ENCODE data around the gene LSM14A. TPM values are rescaled to one million over a fixed set of nuclear protein-coding genes. Genes with fewer than 3 reads are reported as not detected.
"Not testable (repeated sequence)": the region's sequence is repeated elsewhere in the genome, so short reads cannot be mapped to it uniquely, and the experiment has no call there.

LSM14A gene
- total RNA-seq, 4 donors from 2014 or later = 51.5 to 110 (median 62.9) TPM

- Histone ChIP-seq H3K36me3 (peaks cover 7 to 94% (median 10%) of the 10 kb centered on the region in 3 donors), H3K9me3 (no peaks in the 10 kb centered on the region), H3K4me1 (peaks cover 0 to 11% (median 0%) of the 10 kb centered on the region in 3 donors), H3K27me3 (no peaks in the 10 kb centered on the region), H3K4me3 (no peak overlapping the region), H3K27ac (no peak overlapping the region)
- 94 to 97% methylated on average over 4 of the region's 4 CpGs for WGBS, 2 donors
- intact Hi-C loops (cut with DNase I) = no loop called here
- TF ChIP-seq CTCF (IDR thresholded peaks at IDR 0.05) (no peak), POLR2A (IDR thresholded peaks at IDR 0.05) (no peak)
- DNase-seq = no peak
Observed at GRCh38 chr19:34214040-34214439, 41.7 kb downstream of the LSM14A start.

- Histone ChIP-seq H3K27me3 (no peaks in the 10 kb centered on the region), H3K36me3 (peaks cover 5 to 94% (median 10%) of the 10 kb centered on the region in 3 donors), H3K27ac (no peak overlapping the region), H3K4me3 (no peak overlapping the region), H3K9me3 (no peaks in the 10 kb centered on the region), H3K4me1 (peaks cover 0 to 11% (median 0%) of the 10 kb centered on the region in 3 donors)
- TF ChIP-seq POLR2A (IDR thresholded peaks at IDR 0.05) (no peak), CTCF (IDR thresholded peaks at IDR 0.05) (no peak)
- WGBS, 2 donors = 83 to 90% methylated on average over 3 of the region's 3 CpGs
- DNase-seq = no peak
- intact Hi-C loops (cut with DNase I) = no loop called here
Observed at GRCh38 chr19:34215006-34215665, 42.8 kb downstream of the LSM14A start.

GRCh38 chr19:34215666-34216038 lies 43.3 kb downstream of the LSM14A start:
- intact Hi-C loops (cut with DNase I) = no loop called here
- Histone ChIP-seq H3K9me3 (no peaks in the 10 kb centered on the region), H3K4me1 (peaks cover 0 to 15% (median 0%) of the 10 kb centered on the region in 3 donors), H3K4me3 (no peak overlapping the region), H3K27me3 (no peaks in the 10 kb centered on the region), H3K36me3 (peaks cover 3 to 94% (median 5%) of the 10 kb centered on the region in 3 donors), H3K27ac (no peak overlapping the region)
- DNase-seq = no peak
- no peak for TF ChIP-seq POLR2A (IDR thresholded peaks at IDR 0.05)
- TF ChIP-seq CTCF (IDR thresholded peaks at IDR 0.05) = no peak
- 95% methylated on average over 3 of the region's 3 CpGs for WGBS, 2 donors

- Histone ChIP-seq H3K4me1 (peaks cover 0 to 16% (median 0%) of the 10 kb centered on the region in 3 donors), H3K36me3 (peaks cover 5 to 94% (median 9%) of the 10 kb centered on the region in 3 donors)
- H3K4me3 ChIP-seq; H3K9me3 ChIP-seq; H3K27ac ChIP-seq; intact Hi-C loops (cut with DNase I); H3K27me3 ChIP-seq; DNase-seq: not testable (repeated sequence)
- WGBS, 2 donors = 79 to 81% methylated on average over 8 to 13 of the region's 14 CpGs
Observed at GRCh38 chr19:34216745-34217219, 44.5 kb downstream of the LSM14A start.

- Histone ChIP-seq H3K36me3 (peaks cover 6 to 94% (median 23%) of the 10 kb centered on the region in 3 donors), H3K27me3 (no peaks in the 10 kb centered on the region), H3K4me1 (peaks cover 0 to 16% (median 0%) of the 10 kb centered on the region in 3 donors), H3K27ac (no peak overlapping the region), H3K4me3 (no peak overlapping the region), H3K9me3 (no peaks in the 10 kb centered on the region)
- intact Hi-C loops (cut with DNase I) = no loop called here
- TF ChIP-seq POLR2A (IDR thresholded peaks at IDR 0.05) (no peak), CTCF (IDR thresholded peaks at IDR 0.05) (no peak)
- no peak for DNase-seq
- 55 to 81% methylated on average over 18 of the region's 18 CpGs for WGBS, 2 donors
Observed at GRCh38 chr19:34217952-34218817, 45.9 kb downstream of the LSM14A start.
